H1 (cell line): ENCODE data around the gene MRM2. TPM values are rescaled to one million over a fixed set of nuclear protein-coding genes. Genes with fewer than 3 reads are reported as not detected.

Experiments
- CTCF ChIA-PET: fragments of 300-600 bp; sonication (Branson Sonifier 250); formaldehyde crosslinking; loops from one replicate; lab custom pipeline; 2021; ENCODE audit not compliant: partially characterized antibody; lab: Charles Lee
- POLR2A ChIA-PET: fragments of 300-600 bp; sonication (Branson Sonifier 250); formaldehyde crosslinking; loops from one replicate; lab custom pipeline; 2021; ENCODE audit warnings: inconsistent platforms; ENCODE audit not compliant: partially characterized antibody; lab: Charles Lee
- DNase-seq, 2 experiments: peaks; one replicate each; pipeline versions ENCODE4 v3.0.0 to v3.0.0-alpha.2; 2010 to 2022; ENCODE audit warnings: low spot score in 2 of 2, low read depth in 1 of 2, mixed read lengths in 1 of 2
- FAIRE-seq: peaks from 2 replicates; lab custom pipeline; 2011; peaks lifted over from hg19 to GRCh38; lab: Jason Lieb, UNC
- H2AFZ ChIP-seq: 2 replicates; pipeline ENCODE4 v1.8.1; 2012; ENCODE audit warnings: low read length, inconsistent platforms
- H2AK5ac ChIP-seq: 2 replicates; pipeline ENCODE4 v1.6.1; 2013; ENCODE audit warnings: low read depth, low read length
- H2BK120ac ChIP-seq: replicated peaks from 2 replicates; pipeline ENCODE3; 2013; ENCODE audit warnings: low read depth, low read length, inconsistent platforms
- H2BK12ac ChIP-seq: 2 replicates; pipeline ENCODE4 v1.6.1; 2013; ENCODE audit warnings: low read depth, low read length
- H2BK15ac ChIP-seq: 2 replicates; pipeline ENCODE4 v1.6.1; 2013; ENCODE audit warnings: low read length
- H2BK20ac ChIP-seq: 2 replicates; pipeline ENCODE4 v1.6.1; 2013; ENCODE audit warnings: low read length
- H2BK5ac ChIP-seq: 2 replicates; pipeline ENCODE4 v1.6.1; 2013; ENCODE audit warnings: low read depth, low read length
- H3K14ac ChIP-seq: 2 replicates; pipeline ENCODE4 v1.6.1; 2013; ENCODE audit warnings: inconsistent platforms; ENCODE audit not compliant: insufficient read length
- H3K18ac ChIP-seq: 2 replicates; pipeline ENCODE4 v1.6.1; 2013; ENCODE audit warnings: low read length; ENCODE audit errors: extremely low read depth
- H3K23ac ChIP-seq: 2 replicates; pipeline ENCODE4 v1.6.1; 2013; ENCODE audit warnings: inconsistent platforms; ENCODE audit not compliant: insufficient read length
- H3K23me2 ChIP-seq: 2 replicates; pipeline ENCODE4 v1.6.1; 2013; ENCODE audit warnings: low read depth, low read length
- H3K27ac ChIP-seq: 2 replicates; pipeline ENCODE4 v1.6.1; 2011; ENCODE audit warnings: low read depth, low read length, inconsistent platforms
- H3K27me3 ChIP-seq, 4 experiments: replicated peaks in 1 of 4; 1 replicate in 1 of 4; 2 replicates in 3 of 4; pipeline versions ENCODE4 v1.6.1 to v1.8.1; 2011 to 2013; ENCODE audit warnings: low read length in 3 of 4, mild to moderate bottlenecking in 3 of 4, inconsistent platforms in 2 of 4, mixed read lengths in 2 of 4, moderate library complexity in 1 of 4; ENCODE audit not compliant: control insufficient read depth in 3 of 4, insufficient read depth in 3 of 4; ENCODE audit errors: extremely low read depth in 1 of 4
- H3K36me3 ChIP-seq, 4 experiments: 2 replicates each; pipeline versions ENCODE4 v1.6.1 to v1.8.1; 2011 to 2013; ENCODE audit warnings: mild to moderate bottlenecking in 4 of 4, low read length in 3 of 4, moderate library complexity in 2 of 4, control low read depth in 1 of 4, inconsistent platforms in 1 of 4; ENCODE audit not compliant: insufficient read depth in 4 of 4, control insufficient read depth in 2 of 4
- H3K4ac ChIP-seq: replicated peaks from 2 replicates; pipeline ENCODE3; 2013; ENCODE audit warnings: low read length, low read depth, mixed read lengths, inconsistent platforms; ENCODE audit not compliant: insufficient read length
- H3K4me1 ChIP-seq, 4 experiments: replicated peaks in 1 of 4; 1 replicate in 1 of 4; 2 replicates in 3 of 4; pipeline versions ENCODE4 v1.6.1 to v1.8.1; 2011 to 2013; ENCODE audit warnings: low read length in 3 of 4, inconsistent platforms in 2 of 4, mixed read lengths in 1 of 4; ENCODE audit not compliant: insufficient read depth in 4 of 4, control insufficient read depth in 3 of 4
- H3K4me2 ChIP-seq, 2 experiments: 2 replicates each; pipeline versions ENCODE4 v1.6.1 to v1.8.1; 2011 to 2013; ENCODE audit warnings: low read depth in 2 of 2, low read length in 2 of 2, control low read depth in 1 of 2, inconsistent platforms in 1 of 2, mild to moderate bottlenecking in 1 of 2; ENCODE audit not compliant: insufficient read depth in 1 of 2
- H3K4me3 ChIP-seq, 4 experiments: fragments of 200-600, 300-600 bp in 1 of 4; sonication (generic), shearing (Covaris generic), sonication (Bioruptor Twin) in 1 of 4; 2 replicates each; pipeline versions ENCODE4 v1.5.1 to v1.8.1; 2011 to 2016; ENCODE audit warnings: low read length in 4 of 4, low read depth in 3 of 4, control low read depth in 2 of 4, inconsistent platforms in 2 of 4, mild to moderate bottlenecking in 2 of 4, mixed read lengths in 1 of 4, moderate library complexity in 1 of 4; ENCODE audit not compliant: insufficient read depth in 2 of 4; ENCODE audit errors: extremely low read depth in 1 of 4
- H3K56ac ChIP-seq: replicated peaks from 2 replicates; pipeline ENCODE3; 2013; ENCODE audit warnings: low read depth, mild to moderate bottlenecking, mixed read lengths, low read length, inconsistent platforms; ENCODE audit not compliant: insufficient read length
- H3K79me1 ChIP-seq: 2 replicates; pipeline ENCODE4 v1.6.1; 2013; ENCODE audit warnings: low read depth, low read length, control low read depth
- H3K79me2 ChIP-seq, 2 experiments: 2 replicates each; pipeline versions ENCODE4 v1.6.1 to v1.8.1; 2012 to 2013; ENCODE audit warnings: low read length in 2 of 2, mild to moderate bottlenecking in 2 of 2, inconsistent platforms in 1 of 2; ENCODE audit not compliant: insufficient read depth in 2 of 2, control insufficient read depth in 1 of 2
- H3K9ac ChIP-seq, 4 experiments: replicated peaks in 1 of 4; 1 replicate in 1 of 4; 2 replicates in 3 of 4; pipeline versions ENCODE4 v1.6.1 to v1.8.1; 2011 to 2013; ENCODE audit warnings: low read depth in 3 of 4, low read length in 3 of 4, control low read depth in 2 of 4, mild to moderate bottlenecking in 2 of 4, moderate library complexity in 2 of 4, inconsistent platforms in 1 of 4; ENCODE audit errors: extremely low read depth in 1 of 4
- H3K9me3 ChIP-seq, 2 experiments: 2 replicates each; pipeline versions ENCODE4 v1.6.1 to v1.8.1; 2012 to 2013; ENCODE audit warnings: mild to moderate bottlenecking in 2 of 2, moderate library complexity in 2 of 2, control low read depth in 1 of 2, inconsistent platforms in 1 of 2, low read depth in 1 of 2, low read length in 1 of 2, mixed read lengths in 1 of 2; ENCODE audit not compliant: insufficient read depth in 2 of 2
- H4K20me1 ChIP-seq, 2 experiments: replicated peaks in 1 of 2; 2 replicates each; pipeline versions ENCODE3 to v1.8.1; 2011 to 2013; ENCODE audit warnings: inconsistent platforms in 2 of 2, low read length in 2 of 2, mild to moderate bottlenecking in 1 of 2; ENCODE audit not compliant: insufficient read depth in 2 of 2, control insufficient read depth in 1 of 2
- H4K5ac ChIP-seq: 2 replicates; pipeline ENCODE4 v1.6.1; 2013; ENCODE audit warnings: low read length, low read depth, mixed read lengths, inconsistent platforms; ENCODE audit not compliant: insufficient read length
- H4K8ac ChIP-seq: 2 replicates; pipeline ENCODE4 v1.8.0; 2013; ENCODE audit warnings: mild to moderate bottlenecking, moderate library complexity, low read length, inconsistent platforms; ENCODE audit not compliant: insufficient read depth; ENCODE audit errors: extremely low read depth
- H4K91ac ChIP-seq: replicated peaks from 2 replicates; pipeline ENCODE3; 2013; ENCODE audit warnings: low read length, mixed read lengths, inconsistent platforms; ENCODE audit not compliant: insufficient read length
- ATF3 ChIP-seq: IDR thresholded peaks from 2 replicates; pipeline ENCODE4 v1.6.1; 2011; ENCODE audit warnings: low read depth, mild to moderate bottlenecking, low read length; ENCODE audit not compliant: insufficient read depth
- BRCA1 ChIP-seq: IDR thresholded peaks from 2 replicates; pipeline ENCODE4 v1.6.1; 2012; ENCODE audit warnings: low read depth, low read length, improper control_type of control experiment
- CBX5 ChIP-seq: fragments of 300-800, 300-1000 bp; sonication (generic); IDR thresholded peaks from 2 replicates; pipeline ENCODE4 v1.7.1; 2016; ENCODE audit warnings: antibody characterized with exemption, low read length, low read depth
- GABPA ChIP-seq: IDR thresholded peaks from 2 replicates; pipeline ENCODE4 v1.6.1; 2011; ENCODE audit warnings: mild to moderate bottlenecking, low read length, moderate library complexity, borderline replicate concordance; ENCODE audit not compliant: insufficient read depth
- KDM1A ChIP-seq: fragments of 200-600, 300-600 bp; sonication (generic); IDR thresholded peaks from 2 replicates; pipeline ENCODE4 v1.7.1; 2016; ENCODE audit warnings: mild to moderate bottlenecking, low read length, borderline replicate concordance
- MAFK ChIP-seq: IDR thresholded peaks from 2 replicates; pipeline ENCODE4 v1.6.1; 2012; ENCODE audit warnings: low read depth, mild to moderate bottlenecking, improper control_type of control experiment, low read length
- POU5F1 ChIP-seq: IDR thresholded peaks from 2 replicates; pipeline ENCODE4 v1.6.1; 2011; ENCODE audit warnings: low read depth, mild to moderate bottlenecking, low read length, moderate library complexity
- SIRT6 ChIP-seq: IDR thresholded peaks from one replicate; pipeline ENCODE4 v1.7.1; 2012; ENCODE audit warnings: low read length, inconsistent platforms
- SIX5 ChIP-seq: IDR thresholded peaks from 2 replicates; pipeline ENCODE4 v1.6.1; 2011; ENCODE audit warnings: mild to moderate bottlenecking, low read depth, low read length
- SUZ12 ChIP-seq: fragments of 200-600 bp; sonication (generic); IDR thresholded peaks from 2 replicates; pipeline ENCODE4 v1.6.1; 2012; ENCODE audit warnings: mild to moderate bottlenecking, inconsistent platforms, low read length, moderate library complexity, mixed read lengths
- WGBS, 2 experiments: shearing (Covaris generic) in 1 of 2; methylation state at CpG; one replicate each; pipeline versions ENCODE4 v1.1.6 to v1.1.7; 2013 to 2015; ENCODE audit warnings: low lambda C conversion rate in 2 of 2, mixed read lengths in 2 of 2, inconsistent platforms in 1 of 2, low coverage in 1 of 2, missing lambda C conversion rate in 1 of 2; ENCODE audit not compliant: insufficient replicate concordance in 2 of 2, insufficient coverage in 1 of 2, insufficient read length in 1 of 2; ENCODE audit errors: extremely low coverage in 1 of 2, missing lambda C conversion rate in 1 of 2; 5-methylcytosine and 5-hydroxymethylcytosine counted together
- polyA plus RNA-seq, 7 experiments: library from polyadenylated mRNA; depleted of rRNA in 3 of 7; stranded (reverse) in 5 of 7; unstranded in 2 of 7; fragments of >200 nt in 5 of 7; fragments of 200-250 nt in 2 of 7; gene quantifications; 1 replicate in 5 of 7; 2 replicates in 1 of 7; 4 replicates in 1 of 7; pipeline versions ENCODE4 v1.2.1 to v1.2.3, GENCODE V29; 2011 to 2013; ENCODE audit warnings: missing spikeins in 2 of 7, mixed read lengths in 2 of 7
- total RNA-seq: library from RNA; stranded (reverse); fragmentation: NEBNext Ultra II Directional; extraction: Animal tissue kit (Norgen Biotek cat#: 25700); gene quantifications from 2 replicates; pipeline ENCODE4 v1.2.1, GENCODE V29; 2021

The MRM2 gene
- total and polyA plus RNA-seq, 2 of the 8 experiments (the other 6 are each of a cell fraction or from before 2014, with no cell fraction given) = 17.2 to 38.6 TPM

GRCh38 chr7:2198206-2198605, 43.8 kb downstream of the MRM2 start:
- H3K23me2 ChIP-seq = no peaks in the 10 kb centered on the region
- peaks cover 9 to 18% of the 10 kb centered on the region in 2 experiments for H4K20me1 ChIP-seq
- TF ChIP-seq SUZ12 (no peak), MAFK (no peak), KDM1A (no peak), ATF3 (no peak), BRCA1 (no peak), SIRT6 (no peak), POU5F1 (no peak), CBX5 (no peak), SIX5 (no peak), GABPA (no peak)
- H2BK12ac ChIP-seq = no peak overlapping the region
- H3K4me3 ChIP-seq = no peak overlapping the region
- no peaks in the 10 kb centered on the region for H3K27me3 ChIP-seq
- no peak overlapping the region for H2AK5ac ChIP-seq
- no peak overlapping the region for H2BK20ac ChIP-seq
- FAIRE-seq (no peak), DNase-seq (no peak)
- ChIA-PET CTCF (no interaction called here), POLR2A (no interaction called here)
- no peak overlapping the region for H2AFZ ChIP-seq
- H3K23ac ChIP-seq = no peak overlapping the region
- H3K9me3 ChIP-seq = peaks cover 8 to 11% of the 10 kb centered on the region in 2 experiments
- no peak overlapping the region for H3K56ac ChIP-seq
- H4K8ac ChIP-seq = no peak overlapping the region; the same call in 1 of the 2 replicates
- H3K79me1 ChIP-seq = peaks cover 4% of the 10 kb centered on the region
- no peak overlapping the region for H3K9ac ChIP-seq
- H2BK120ac ChIP-seq = no peak overlapping the region
- H3K4me1 ChIP-seq = no peaks in the 10 kb centered on the region
- no peak overlapping the region for H3K14ac ChIP-seq
- no peak overlapping the region for H4K5ac ChIP-seq
- H3K4me2 ChIP-seq = no peak overlapping the region
- H3K36me3 ChIP-seq = peaks cover 0 to 25% (median 14%) of the 10 kb centered on the region in 4 experiments; a peak in 5 of 8 replicates
- no peak overlapping the region; the same call in 1 of the 2 replicates for H2BK5ac ChIP-seq
- no peak overlapping the region for H3K4ac ChIP-seq
- no peak overlapping the region for H3K27ac ChIP-seq
- no peak overlapping the region for H3K18ac ChIP-seq
- H3K79me2 ChIP-seq = peaks cover 0 to 6% of the 10 kb centered on the region in 2 experiments; a peak in 1 of 4 replicates
- H4K91ac ChIP-seq = no peak overlapping the region
- no peak overlapping the region for H2BK15ac ChIP-seq
- 98% methylated on average over 14 of the region's 15 CpGs; no CpG with 5 or more reads in 1 of the 2 experiments for WGBS, 2 experiments
